GM12801 (cell line): Measurements from ENCODE around the gene SMOC1.

Experiments
- CTCF ChIP-seq: IDR thresholded peaks from one replicate; pipeline ENCODE4 v1.5.1; 2011; ENCODE audit warnings: control low read depth; ENCODE audit not compliant: insufficient read length; ENCODE audit errors: extremely low read depth

SMOC1 gene

GRCh38 chr14:70008284-70009262, 129.4 kb downstream of the SMOC1 start:
- no peak for TF ChIP-seq CTCF

GRCh38 chr14:70009961-70010360, 130.7 kb downstream of the SMOC1 start:
- TF ChIP-seq CTCF: no peak

- no peak for TF ChIP-seq CTCF
Observed at GRCh38 chr14:70011098-70011497, 131.9 kb downstream of the SMOC1 start.

GRCh38 chr14:70011708-70012107, 132.5 kb downstream of the SMOC1 start:
- no peak for TF ChIP-seq CTCF

GRCh38 chr14:70013271-70013873, 134.2 kb downstream of the SMOC1 start:
- TF ChIP-seq CTCF: no peak

- TF ChIP-seq CTCF: no peak
Observed at GRCh38 chr14:70014406-70015095, 135.3 kb downstream of the SMOC1 start.

GRCh38 chr14:70018230-70018629, 139.0 kb downstream of the SMOC1 start:
- TF ChIP-seq CTCF: no peak
